A549 (cell line): Measurements from ENCODE around the gene PDCD6IP.

ENCODE experiments used
- BHLHE40 ChIP-seq: IDR thresholded peaks from 2 replicates; pipeline ENCODE4 v1.6.1; 2012; ENCODE audit warnings: low read depth, low read length, inconsistent platforms
- EP300 ChIP-seq, 2 experiments: fragments of >200 bp; sonication (Bioruptor Twin); formaldehyde crosslinking; IDR thresholded peaks; 2 replicates in 1 of 2; 3 replicates in 1 of 2; pipeline ENCODE4 v1.6.1; 2016 to 2017
- MYC ChIP-seq: IDR thresholded peaks from 2 replicates; pipeline ENCODE4 v1.6.1; 2012; ENCODE audit warnings: mild to moderate bottlenecking, inconsistent platforms, low read length, improper control_type of control experiment, borderline replicate concordance
- POLR2A ChIP-seq: IDR thresholded peaks from 2 replicates; pipeline ENCODE4 v1.6.1; 2012; ENCODE audit warnings: mild to moderate bottlenecking, low read length
- RFX5 ChIP-seq: fragments of 450-650 bp; IDR thresholded peaks from 2 replicates; pipeline ENCODE4 v1.7.1; 2014; ENCODE audit warnings: antibody characterized with exemption, mild to moderate bottlenecking, moderate library complexity
- TP53 ChIP-seq: fragments of 250-450 bp; sonication (Bioruptor Pico); IDR thresholded peaks from 2 replicates; pipeline ENCODE4 v1.5.0; 2021; ENCODE audit warnings: mild to moderate bottlenecking, moderate library complexity
- TF ChIP-seq, protein P1 (sequence below): fragments of >200 bp; sonication (Bioruptor Twin); formaldehyde crosslinking; IDR thresholded peaks from 3 replicates; pipeline ENCODE4 v1.5.1; 2016
- TF ChIP-seq, protein P2 (sequence below): fragments of 250-450 bp; sonication (Bioruptor Pico); IDR thresholded peaks from 2 replicates; pipeline ENCODE4 v1.5.0; 2021; ENCODE audit warnings: mild to moderate bottlenecking, moderate library complexity, borderline replicate concordance
- TF ChIP-seq, protein P3 (sequence below): IDR thresholded peaks from 2 replicates; pipeline ENCODE4 v1.6.1; 2012

DNA sequence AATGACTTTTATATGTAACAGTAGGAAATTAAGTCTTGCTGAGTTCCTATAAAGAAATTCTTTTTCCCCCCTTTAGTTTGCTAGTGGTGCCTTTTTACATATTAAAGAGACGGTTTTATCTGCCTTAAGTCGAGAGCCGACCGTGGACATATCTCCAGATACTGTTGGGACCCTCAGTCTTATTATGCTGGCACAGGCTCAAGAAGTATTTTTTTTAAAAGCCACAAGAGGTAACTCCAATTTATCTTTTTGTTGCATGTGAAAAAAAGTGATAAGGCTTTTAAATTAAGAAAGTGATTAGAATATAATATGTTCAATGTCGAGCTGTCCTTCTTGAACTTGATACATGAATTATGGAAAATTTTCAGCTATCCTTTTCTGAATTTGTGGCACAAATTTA is 26.7 kb downstream of the PDCD6IP start:
- TF ChIP-seq, protein P1, sequence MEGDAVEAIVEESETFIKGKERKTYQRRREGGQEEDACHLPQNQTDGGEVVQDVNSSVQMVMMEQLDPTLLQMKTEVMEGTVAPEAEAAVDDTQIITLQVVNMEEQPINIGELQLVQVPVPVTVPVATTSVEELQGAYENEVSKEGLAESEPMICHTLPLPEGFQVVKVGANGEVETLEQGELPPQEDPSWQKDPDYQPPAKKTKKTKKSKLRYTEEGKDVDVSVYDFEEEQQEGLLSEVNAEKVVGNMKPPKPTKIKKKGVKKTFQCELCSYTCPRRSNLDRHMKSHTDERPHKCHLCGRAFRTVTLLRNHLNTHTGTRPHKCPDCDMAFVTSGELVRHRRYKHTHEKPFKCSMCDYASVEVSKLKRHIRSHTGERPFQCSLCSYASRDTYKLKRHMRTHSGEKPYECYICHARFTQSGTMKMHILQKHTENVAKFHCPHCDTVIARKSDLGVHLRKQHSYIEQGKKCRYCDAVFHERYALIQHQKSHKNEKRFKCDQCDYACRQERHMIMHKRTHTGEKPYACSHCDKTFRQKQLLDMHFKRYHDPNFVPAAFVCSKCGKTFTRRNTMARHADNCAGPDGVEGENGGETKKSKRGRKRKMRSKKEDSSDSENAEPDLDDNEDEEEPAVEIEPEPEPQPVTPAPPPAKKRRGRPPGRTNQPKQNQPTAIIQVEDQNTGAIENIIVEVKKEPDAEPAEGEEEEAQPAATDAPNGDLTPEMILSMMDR = no peak
- no peak for TF ChIP-seq POLR2A
- TF ChIP-seq, protein P2, sequence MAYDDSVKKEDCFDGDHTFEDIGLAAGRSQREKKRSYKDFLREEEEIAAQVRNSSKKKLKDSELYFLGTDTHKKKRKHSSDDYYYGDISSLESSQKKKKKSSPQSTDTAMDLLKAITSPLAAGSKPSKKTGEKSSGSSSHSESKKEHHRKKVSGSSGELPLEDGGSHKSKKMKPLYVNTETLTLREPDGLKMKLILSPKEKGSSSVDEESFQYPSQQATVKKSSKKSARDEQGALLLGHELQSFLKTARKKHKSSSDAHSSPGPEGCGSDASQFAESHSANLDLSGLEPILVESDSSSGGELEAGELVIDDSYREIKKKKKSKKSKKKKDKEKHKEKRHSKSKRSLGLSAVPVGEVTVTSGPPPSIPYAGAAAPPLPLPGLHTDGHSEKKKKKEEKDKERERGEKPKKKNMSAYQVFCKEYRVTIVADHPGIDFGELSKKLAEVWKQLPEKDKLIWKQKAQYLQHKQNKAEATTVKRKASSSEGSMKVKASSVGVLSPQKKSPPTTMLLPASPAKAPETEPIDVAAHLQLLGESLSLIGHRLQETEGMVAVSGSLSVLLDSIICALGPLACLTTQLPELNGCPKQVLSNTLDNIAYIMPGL (CRISPR knock-in tag) = no peak
- no peak for TF ChIP-seq EP300 (IDR thresholded peaks at IDR 0.05)
- TF ChIP-seq TP53 = no peak
- TF ChIP-seq BHLHE40 = no peak
- no peak for TF ChIP-seq RFX5
- TF ChIP-seq, protein P3, sequence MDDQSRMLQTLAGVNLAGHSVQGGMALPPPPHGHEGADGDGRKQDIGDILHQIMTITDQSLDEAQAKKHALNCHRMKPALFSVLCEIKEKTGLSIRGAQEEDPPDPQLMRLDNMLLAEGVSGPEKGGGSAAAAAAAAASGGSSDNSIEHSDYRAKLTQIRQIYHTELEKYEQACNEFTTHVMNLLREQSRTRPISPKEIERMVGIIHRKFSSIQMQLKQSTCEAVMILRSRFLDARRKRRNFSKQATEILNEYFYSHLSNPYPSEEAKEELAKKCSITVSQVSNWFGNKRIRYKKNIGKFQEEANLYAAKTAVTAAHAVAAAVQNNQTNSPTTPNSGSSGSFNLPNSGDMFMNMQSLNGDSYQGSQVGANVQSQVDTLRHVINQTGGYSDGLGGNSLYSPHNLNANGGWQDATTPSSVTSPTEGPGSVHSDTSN = no peak
- no peak for TF ChIP-seq MYC
